ENCODE results near the gene PRPF38B.

PRPF38B gene

GRCh38 chr1:108717774-108718316 is 25.7 kb downstream of the PRPF38B start:
- DNase-seq (ENCODE audit: low read depth in 3 of 3), result no peak

- no peak for DNase-seq (ENCODE audit: low read depth in 3 of 3)
Measured at GRCh38 chr1:108718927-108719655, 27.0 kb downstream of the PRPF38B start.

- no peak for DNase-seq (ENCODE audit: low read depth in 3 of 3)
Measured at GRCh38 chr1:108719656-108720435, 27.7 kb downstream of the PRPF38B start.

- no peak for DNase-seq (ENCODE audit: low read depth in 3 of 3)
Measured at GRCh38 chr1:108722292-108722691, 30.2 kb downstream of the PRPF38B start.

DNA sequence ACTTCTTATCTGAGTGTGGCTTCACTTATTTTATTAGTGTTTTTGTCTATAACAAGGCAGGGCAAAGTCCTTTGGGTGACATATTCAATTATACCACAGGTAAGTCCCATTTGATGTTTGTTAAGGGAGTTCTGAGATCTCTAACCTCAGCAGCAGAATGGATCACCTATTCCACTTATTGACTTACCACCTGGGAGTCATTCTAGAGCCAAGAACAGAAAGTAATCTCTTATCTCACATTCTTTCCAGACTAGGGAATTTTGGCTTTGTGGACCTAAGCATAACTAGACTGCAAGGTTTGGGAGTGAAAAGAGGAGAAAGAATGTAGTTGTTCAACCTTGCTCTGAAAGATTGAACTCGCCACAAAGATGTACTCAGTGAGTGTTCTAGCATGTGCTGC is 33.8 kb downstream of the PRPF38B start:
- DNase-seq (ENCODE audit: low read depth in 3 of 3), result no peak

- DNase-seq (ENCODE audit: low read depth in 3 of 3), result no peak
Measured at GRCh38 chr1:108728327-108728923, 36.3 kb downstream of the PRPF38B start.

GRCh38 chr1:108729481-108729880 is 37.4 kb downstream of the PRPF38B start:
- DNase-seq (ENCODE audit: low read depth in 3 of 3), result no peak

DNA sequence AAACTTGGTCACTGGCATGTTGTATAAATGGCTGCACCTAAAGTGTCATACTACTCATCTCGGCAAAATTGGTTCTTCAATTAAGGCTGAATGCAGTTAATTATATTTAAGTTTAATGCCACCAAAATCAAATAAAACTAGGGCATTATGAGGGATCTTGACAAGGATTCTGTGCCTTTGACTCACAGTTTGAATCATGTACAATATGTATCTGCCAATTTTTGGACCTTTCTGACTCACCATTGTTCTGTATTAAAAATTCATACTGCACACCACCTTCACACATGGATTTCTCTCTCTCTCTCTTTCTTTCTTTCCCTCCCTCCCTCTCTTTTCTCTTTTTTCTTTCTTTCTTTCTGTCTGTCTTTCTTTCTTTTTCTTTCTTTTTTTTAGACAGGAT is 40.3 kb downstream of the PRPF38B start:
- DNase-seq (ENCODE audit: low read depth in 3 of 3), result no peak

DNA sequence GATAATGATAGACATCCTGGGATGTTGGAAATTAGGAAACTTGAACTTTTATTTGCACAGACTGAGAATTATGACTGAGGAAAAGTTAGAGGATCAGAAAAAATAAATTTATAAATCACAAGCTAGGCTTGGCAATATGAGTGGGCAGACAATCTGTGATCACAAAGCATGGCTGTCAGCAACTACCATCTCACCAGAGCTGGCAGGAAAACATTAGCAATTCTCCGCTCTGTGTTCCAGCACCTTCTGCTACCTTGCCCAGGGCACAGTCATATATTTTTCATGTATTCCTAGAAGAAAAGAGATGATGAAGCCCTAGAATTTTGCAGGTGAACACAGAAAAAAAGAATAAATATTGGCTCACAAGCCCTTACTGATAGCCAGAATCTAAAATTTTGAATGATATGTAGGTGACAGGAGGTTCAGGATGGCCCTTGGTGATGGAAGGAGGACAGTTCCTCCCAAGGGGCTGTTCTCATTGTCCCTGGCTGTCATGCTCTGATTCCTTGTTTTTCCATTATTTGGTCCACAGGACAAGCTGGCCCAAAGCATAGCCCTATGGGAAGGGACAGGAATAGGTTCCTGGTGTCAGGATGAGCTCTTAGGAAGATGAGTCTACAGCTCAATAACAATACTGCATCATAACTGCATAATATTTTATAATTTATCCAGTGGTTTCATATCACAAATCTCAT is 42.2 kb downstream of the PRPF38B start:
- DNase-seq (ENCODE audit: low read depth in 3 of 3), result no peak

GRCh38 chr1:108742253-108742652 is 50.1 kb downstream of the PRPF38B start:
- no peak for DNase-seq (ENCODE audit: low read depth in 3 of 3)

- DNase-seq (ENCODE audit: low read depth in 3 of 3), result no peak
Measured at GRCh38 chr1:108745980-108746381, 53.9 kb downstream of the PRPF38B start.

GRCh38 chr1:108746382-108747170 is 54.5 kb downstream of the PRPF38B start, which contains the start of gene STXBP3:
Gene STXBP3, plus strand, starts transcription at chr1:108746674. Its CDS starts 64 bp downstream, at chr1:108746738.
- peak; percentile 100 for DNase-seq (ENCODE audit: low read depth in 3 of 3)

- no peak for DNase-seq (ENCODE audit: low read depth in 3 of 3)
Measured at GRCh38 chr1:108747171-108747850, 55.2 kb downstream of the PRPF38B start.

- no peak for DNase-seq (ENCODE audit: low read depth in 3 of 3)
Measured at GRCh38 chr1:108747898-108748297, 55.8 kb downstream of the PRPF38B start.

DNA sequence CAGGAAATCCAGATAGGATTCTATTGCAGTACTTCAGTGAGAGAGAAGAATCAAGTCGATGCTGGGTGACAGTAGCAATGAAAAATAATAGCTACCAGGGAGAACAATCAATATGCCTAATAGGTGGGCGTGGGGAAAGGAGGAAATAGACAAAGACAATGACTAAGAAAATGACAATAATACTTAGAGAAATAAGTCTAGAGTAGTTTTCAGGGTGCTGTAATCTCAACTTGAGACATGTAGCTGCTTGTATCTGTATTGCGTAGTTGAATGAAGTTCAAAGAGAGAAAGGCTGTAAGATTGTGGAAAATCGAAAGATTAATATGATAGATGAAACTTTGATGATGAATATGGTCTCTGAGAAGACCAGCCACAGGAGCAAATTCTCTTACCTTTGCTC is 57.0 kb downstream of the PRPF38B start:
- DNase-seq (ENCODE audit: low read depth in 3 of 3), result no peak

- no peak for DNase-seq (ENCODE audit: low read depth in 3 of 3)
Measured at GRCh38 chr1:108750476-108751181, 58.5 kb downstream of the PRPF38B start.
